Fibroblast of mammary gland (primary cell): ENCODE results near the gene CHIC2.

ENCODE experiments used
- DNase-seq: peaks from one replicate; pipeline ENCODE4 v3.0.0-alpha.2; 2010; ENCODE audit warnings: low read depth
- H3K4me3 ChIP-seq: 2 replicates; pipeline ENCODE4 v1.5.1; 2011; ENCODE audit warnings: low read depth, mild to moderate bottlenecking, low read length, moderate library complexity; ENCODE audit not compliant: control insufficient read depth
- TF ChIP-seq, protein P1 (sequence below): conservative IDR thresholded peaks from 2 replicates; pipeline ENCODE4 v1.5.1; 2011; ENCODE audit warnings: low read depth, low read length, inconsistent platforms; ENCODE audit not compliant: control insufficient read depth, insufficient read depth

CHIC2 gene

DNA sequence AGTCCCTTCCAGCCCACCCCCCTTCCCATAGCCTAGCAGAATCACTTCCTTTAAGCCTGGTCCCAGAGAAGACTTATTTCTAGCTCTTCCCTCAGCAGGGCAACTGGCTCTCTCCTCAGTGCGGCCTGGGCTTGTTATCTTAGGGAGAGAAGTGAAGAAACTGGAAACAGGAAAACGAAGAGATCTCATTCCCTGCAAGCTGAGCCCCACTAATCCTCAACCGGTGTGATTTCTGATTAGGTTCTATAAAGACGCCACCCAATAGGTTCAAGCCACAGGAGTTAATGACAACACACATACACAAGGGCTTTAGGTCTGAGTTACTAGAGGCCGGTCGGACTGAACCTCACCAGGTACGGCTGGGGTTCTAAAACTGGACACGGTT, 38.8 kb upstream of the CHIC2 start:
- DNase-seq = no peak
- TF ChIP-seq, protein P1, sequence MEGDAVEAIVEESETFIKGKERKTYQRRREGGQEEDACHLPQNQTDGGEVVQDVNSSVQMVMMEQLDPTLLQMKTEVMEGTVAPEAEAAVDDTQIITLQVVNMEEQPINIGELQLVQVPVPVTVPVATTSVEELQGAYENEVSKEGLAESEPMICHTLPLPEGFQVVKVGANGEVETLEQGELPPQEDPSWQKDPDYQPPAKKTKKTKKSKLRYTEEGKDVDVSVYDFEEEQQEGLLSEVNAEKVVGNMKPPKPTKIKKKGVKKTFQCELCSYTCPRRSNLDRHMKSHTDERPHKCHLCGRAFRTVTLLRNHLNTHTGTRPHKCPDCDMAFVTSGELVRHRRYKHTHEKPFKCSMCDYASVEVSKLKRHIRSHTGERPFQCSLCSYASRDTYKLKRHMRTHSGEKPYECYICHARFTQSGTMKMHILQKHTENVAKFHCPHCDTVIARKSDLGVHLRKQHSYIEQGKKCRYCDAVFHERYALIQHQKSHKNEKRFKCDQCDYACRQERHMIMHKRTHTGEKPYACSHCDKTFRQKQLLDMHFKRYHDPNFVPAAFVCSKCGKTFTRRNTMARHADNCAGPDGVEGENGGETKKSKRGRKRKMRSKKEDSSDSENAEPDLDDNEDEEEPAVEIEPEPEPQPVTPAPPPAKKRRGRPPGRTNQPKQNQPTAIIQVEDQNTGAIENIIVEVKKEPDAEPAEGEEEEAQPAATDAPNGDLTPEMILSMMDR = no peak
- no peak overlapping the region for H3K4me3 ChIP-seq

DNA sequence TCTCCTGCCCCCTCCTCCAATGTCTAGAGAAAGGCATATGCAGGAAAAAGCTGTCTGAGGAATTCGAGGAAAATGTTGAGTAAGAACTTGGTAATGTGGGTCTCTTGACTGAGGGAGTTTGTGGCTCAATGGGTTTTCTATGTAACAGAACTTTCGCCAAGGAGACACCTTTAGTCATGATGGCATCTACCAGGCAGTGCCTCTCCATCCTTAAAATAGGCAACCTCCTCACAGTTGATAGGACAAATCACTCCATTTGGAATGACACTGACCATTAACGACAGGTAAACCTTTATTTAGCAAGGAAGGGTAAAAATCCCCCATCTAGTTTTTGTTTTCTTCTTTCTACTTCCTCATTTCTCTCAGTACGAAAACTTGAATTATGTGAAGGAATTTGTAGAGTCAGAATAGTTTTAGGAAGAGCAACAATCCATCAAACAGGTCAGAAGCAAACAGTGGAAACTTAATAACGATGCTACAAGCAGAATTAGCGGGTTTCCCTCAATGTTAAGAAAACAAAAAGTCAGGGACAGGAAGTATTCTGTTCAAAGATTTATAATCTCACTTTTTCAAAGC, 38.2 kb upstream of the CHIC2 start:
- DNase-seq = no peak
- TF ChIP-seq, protein P1 = no peak
- H3K4me3 ChIP-seq = no peak overlapping the region

DNA sequence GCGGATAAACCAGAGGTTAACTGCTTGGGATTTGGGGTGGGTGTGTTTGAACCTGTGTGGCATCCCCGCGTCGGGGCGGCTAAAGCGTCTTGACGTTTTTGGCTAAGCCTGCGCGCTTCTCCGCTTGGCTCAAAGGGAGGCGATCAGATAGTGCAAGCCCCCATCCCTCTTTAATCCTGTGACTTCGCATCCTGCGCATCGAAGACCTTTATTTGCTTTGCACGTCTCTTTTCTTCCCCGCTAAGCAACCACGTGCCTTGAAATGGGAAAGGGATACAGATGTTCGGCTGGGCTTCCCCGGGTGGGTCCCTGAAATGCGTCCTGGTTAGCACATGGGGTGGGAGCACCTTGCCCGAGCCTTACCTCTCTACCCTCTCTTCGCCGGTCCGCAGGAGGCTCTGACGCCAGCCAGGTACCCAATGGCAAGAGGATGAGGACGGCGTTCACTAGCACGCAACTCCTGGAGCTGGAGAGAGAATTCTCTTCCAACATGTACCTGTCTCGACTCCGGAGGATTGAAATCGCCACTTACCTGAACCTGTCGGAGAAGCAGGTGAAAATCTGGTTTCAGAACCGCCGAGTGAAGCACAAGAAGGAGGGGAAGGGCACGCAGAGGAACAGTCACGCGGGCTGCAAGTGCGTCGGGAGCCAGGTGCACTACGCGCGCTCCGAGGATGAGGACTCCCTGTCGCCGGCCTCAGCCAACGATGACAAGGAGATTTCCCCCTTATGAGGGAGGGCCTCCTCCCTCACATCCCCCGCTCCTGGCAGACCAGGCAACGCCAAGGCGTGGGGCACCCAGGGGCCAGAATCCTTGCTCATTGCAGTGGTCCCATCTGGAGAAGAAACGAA, 37.0 kb upstream of the CHIC2 start:
- peak overlapping the region; percentile 22 for H3K4me3 ChIP-seq
- TF ChIP-seq, protein P1 = no peak
- DNase-seq = no peak

DNA sequence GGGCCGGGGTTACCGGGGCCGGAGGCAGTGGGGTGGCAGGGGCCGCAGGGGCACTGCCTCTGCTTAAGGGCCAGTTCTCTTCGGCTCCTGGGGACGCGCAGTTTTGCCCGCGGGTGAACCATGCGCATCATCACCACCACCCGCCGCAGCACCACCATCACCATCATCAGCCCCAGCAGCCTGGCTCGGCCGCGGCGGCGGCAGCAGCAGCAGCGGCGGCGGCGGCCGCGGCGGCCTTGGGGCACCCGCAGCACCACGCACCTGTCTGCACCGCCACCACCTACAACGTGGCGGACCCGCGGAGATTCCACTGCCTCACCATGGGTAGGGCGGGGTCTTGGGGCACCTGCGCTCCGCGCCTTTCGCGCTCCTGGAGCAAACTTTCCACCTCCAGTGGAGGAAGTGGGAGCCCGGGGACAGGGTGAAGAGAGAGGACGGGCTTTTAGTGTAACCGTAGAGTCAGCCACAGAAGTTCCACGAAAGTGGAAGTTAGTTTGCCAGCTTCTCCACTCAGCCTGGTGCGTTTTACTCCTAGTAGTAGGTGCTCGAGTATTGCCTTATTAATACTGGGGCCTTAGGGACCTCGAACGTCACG, 36.3 kb upstream of the CHIC2 start:
- no peak for DNase-seq
- TF ChIP-seq, protein P1 = no peak
- H3K4me3 ChIP-seq = peak overlapping the region; percentile 41

DNA sequence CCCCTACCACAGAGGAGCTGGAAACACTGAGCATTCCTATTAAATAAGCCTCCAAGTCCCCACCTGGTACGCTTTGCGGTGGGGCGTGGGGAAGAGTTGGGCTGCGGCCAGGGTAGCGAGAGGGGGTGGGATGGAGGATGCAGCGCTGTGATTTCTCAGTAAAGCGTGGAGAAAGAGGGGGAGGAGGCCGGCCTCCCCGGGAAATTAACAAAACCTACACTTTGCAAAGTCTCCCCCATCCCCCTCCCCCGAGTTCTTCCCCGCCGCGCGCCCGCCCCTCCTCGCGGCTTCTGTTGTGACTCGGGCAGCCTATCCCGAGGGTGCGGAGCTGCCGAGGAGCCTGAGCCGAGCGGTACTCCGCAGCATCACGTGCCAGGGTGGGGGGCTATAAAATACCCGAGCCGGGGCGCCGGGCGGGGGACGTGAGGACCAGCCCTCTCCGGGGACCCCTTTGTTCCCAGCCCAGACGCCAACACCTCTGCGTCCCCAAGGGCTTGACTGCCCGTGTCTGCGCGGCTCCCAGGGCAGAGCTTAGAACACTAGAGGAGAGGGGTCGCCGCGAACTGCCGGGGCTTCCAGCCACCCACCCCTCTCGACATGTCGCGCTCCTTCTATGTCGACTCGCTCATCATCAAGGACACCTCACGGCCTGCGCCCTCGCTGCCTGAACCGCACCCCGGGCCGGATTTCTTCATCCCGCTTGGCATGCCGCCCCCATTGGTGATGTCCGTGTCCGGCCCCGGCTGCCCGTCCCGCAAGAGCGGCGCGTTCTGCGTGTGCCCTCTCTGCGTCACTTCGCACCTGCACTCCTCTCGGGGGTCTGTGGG, 35.6 kb upstream of the CHIC2 start, which contains the start of gene GSX2:
Gene GSX2 (plus strand): TSS at position 416 of the 827 bp plus-strand sequence. CDS start 182 bp downstream, at position 598.
- TF ChIP-seq, protein P1 = no peak
- H3K4me3 ChIP-seq = peak within 1 kb of the TSS; percentile 41
- DNase-seq = no peak

DNA sequence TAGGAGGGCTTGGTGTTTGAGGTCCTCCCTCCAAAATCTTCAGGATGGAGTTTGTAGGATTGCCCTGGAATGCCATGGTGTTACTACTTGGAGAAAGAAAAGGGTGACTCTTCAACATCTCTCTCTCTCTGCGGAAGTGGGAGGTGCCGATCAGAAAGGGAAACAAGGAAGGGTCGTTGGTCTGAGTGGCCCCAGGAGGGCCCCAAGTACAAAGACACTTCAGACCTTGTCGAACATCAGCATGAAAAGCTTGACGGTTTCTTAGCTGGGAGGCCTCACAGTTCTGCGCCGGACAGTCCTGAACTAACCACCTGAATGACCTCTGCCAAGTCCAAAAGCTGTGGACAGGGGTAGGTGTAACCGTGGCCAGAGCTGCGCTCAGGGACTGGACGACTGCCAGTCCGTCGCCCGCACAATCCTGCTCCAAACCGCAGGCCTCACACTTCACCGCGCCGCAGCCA, 34.9 kb upstream of the CHIC2 start:
- H3K4me3 ChIP-seq = peak overlapping the region; percentile 41
- TF ChIP-seq, protein P1 = no peak
- DNase-seq = no peak
